HFFc6 (cell line): Measurements from ENCODE around the gene VIPR2. TPM values are rescaled to one million over a fixed set of nuclear protein-coding genes. Genes with fewer than 3 reads are reported as not detected.
"Not testable (repeated sequence)": the region's sequence is repeated elsewhere in the genome, so short reads cannot be mapped to it uniquely, and the experiment has no call there.

Experiments
- DNase-seq: peaks from one replicate; pipeline ENCODE4 v3.0.0-alpha.2; 2018
- H3K27ac Mint-ChIP-seq: 2 replicates; pipeline ENCODE4 v1.8.0; 2020; ENCODE audit warnings: mild to moderate bottlenecking, mixed read lengths
- H3K27me3 Mint-ChIP-seq: 2 replicates; pipeline ENCODE4 v1.8.0; 2021; ENCODE audit warnings: mild to moderate bottlenecking, moderate library complexity, mixed read lengths; ENCODE audit not compliant: insufficient read depth
- H3K36me3 Mint-ChIP-seq: 2 replicates; pipeline ENCODE4 v1.8.0; 2021; ENCODE audit warnings: low read depth, mixed read lengths
- H3K4me1 Mint-ChIP-seq: 2 replicates; pipeline ENCODE4 v1.8.0; 2020; ENCODE audit warnings: low read depth, mixed read lengths
- H3K4me3 Mint-ChIP-seq: 2 replicates; pipeline ENCODE4 v1.8.0; 2020; ENCODE audit warnings: mild to moderate bottlenecking, moderate library complexity, mixed read lengths
- H3K9me3 Mint-ChIP-seq: 2 replicates; pipeline ENCODE4 v1.8.0; 2020; ENCODE audit warnings: mild to moderate bottlenecking, mixed read lengths
- total RNA-seq, 6 experiments: library from RNA; stranded (reverse); fragmentation: NEBNext Ultra II Directional; extraction: Animal tissue kit (Norgen Biotek cat#: 25700); gene quantifications; 2 replicates in 1 of 6; 3 replicates in 5 of 6; pipeline ENCODE4 v1.2.3, GENCODE V29; 2021
- TF ChIP-seq, protein P1 (sequence below): fragments of 200-600 bp; sonication (generic); IDR thresholded peaks from 2 replicates; pipeline ENCODE4 v1.5.0; 2021; ENCODE audit warnings: antibody characterized with exemption, mild to moderate bottlenecking

VIPR2 gene
- total RNA-seq, 6 experiments from 2014 or later: not detected

DNA sequence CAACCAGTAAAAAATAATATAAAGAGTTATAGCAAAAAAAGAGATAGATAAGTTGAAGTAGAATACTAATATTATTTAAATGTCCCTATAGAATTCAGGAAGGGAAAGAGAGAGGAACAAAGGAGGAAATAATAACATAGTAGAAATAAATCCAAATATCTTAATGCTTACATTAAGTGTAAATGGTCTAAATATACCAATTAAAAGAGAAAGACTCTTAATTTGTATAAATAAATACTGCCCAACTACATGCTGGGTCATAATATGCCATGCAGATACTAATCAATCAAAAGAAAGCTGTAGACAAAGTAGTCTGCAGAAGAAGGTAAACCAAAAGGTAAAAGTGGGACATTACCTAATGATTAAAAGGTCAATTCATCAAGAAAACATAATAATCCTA lies 43.3 kb upstream of the VIPR2 start:
- Mint-ChIP-seq H3K27ac (no peak overlapping the region), H3K9me3 (peaks cover 57% of the 10 kb centered on the region), H3K36me3 (no peaks in the 10 kb centered on the region), H3K27me3 (no peaks in the 10 kb centered on the region), H3K4me1 (no peaks in the 10 kb centered on the region), H3K4me3 (no peak overlapping the region)
- TF ChIP-seq, protein P1, sequence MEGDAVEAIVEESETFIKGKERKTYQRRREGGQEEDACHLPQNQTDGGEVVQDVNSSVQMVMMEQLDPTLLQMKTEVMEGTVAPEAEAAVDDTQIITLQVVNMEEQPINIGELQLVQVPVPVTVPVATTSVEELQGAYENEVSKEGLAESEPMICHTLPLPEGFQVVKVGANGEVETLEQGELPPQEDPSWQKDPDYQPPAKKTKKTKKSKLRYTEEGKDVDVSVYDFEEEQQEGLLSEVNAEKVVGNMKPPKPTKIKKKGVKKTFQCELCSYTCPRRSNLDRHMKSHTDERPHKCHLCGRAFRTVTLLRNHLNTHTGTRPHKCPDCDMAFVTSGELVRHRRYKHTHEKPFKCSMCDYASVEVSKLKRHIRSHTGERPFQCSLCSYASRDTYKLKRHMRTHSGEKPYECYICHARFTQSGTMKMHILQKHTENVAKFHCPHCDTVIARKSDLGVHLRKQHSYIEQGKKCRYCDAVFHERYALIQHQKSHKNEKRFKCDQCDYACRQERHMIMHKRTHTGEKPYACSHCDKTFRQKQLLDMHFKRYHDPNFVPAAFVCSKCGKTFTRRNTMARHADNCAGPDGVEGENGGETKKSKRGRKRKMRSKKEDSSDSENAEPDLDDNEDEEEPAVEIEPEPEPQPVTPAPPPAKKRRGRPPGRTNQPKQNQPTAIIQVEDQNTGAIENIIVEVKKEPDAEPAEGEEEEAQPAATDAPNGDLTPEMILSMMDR: no peak
- no peak for DNase-seq

DNA sequence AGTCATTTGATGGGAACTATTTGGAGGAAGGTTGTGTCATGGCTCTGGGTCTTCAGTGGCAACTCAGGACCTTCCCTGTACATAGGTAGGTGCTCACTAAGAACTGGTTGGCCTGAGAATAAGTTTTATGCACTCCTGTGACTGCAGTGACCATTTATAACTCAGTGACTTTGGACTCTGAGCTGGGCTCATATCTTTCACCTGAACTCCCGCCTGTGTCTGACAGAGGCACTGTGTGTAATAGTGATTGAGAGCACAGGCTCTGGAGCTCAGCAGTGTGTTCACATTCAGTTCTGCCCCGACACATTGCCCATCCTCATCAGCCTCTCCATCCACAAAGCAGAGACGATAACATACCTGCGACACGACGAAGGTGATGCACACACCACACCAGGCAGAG lies 34.6 kb upstream of the VIPR2 start:
- H3K27me3 Mint-ChIP-seq: peaks cover 1% of the 10 kb centered on the region; the same call in 1 of the 2 replicates
- H3K36me3 Mint-ChIP-seq: peaks cover 16% of the 10 kb centered on the region; the same call in 1 of the 2 replicates
- DNase-seq: no peak
- no peak overlapping the region for H3K27ac Mint-ChIP-seq
- peaks cover 52% of the 10 kb centered on the region for H3K9me3 Mint-ChIP-seq
- TF ChIP-seq, protein P1: no peak
- H3K4me3 Mint-ChIP-seq: no peak overlapping the region
- H3K4me1 Mint-ChIP-seq: no peaks in the 10 kb centered on the region

DNA sequence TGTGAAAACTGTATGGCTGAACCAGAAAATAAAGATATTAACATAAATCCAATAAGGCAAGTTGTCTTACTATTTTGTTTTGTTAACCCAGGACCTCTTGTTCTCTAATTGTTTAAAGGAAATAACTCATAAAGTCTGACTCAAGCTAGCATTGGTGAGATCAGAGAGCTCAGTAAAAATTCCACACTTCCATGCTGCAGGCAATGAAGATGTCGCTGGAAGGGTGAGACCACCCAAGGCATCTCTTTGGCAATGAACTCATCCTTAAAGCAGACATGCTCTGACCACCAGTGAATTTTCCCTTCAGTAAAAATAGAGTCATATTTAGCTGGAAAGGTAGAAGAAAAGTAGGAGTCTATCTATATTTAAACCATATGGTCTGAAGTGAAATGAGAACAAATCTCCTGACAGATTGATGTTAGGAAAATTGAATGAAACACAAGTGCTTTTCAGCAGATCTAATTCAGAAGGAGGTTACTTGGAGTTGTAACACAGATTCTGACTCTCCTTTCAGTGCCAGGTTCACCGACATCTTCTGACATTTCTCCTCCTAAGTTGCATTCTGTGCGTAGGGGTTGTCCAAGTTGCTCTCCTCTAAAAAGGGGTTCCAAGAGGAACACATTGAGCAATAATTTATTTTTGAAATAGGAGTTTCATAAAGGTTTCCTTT lies 32.8 kb upstream of the VIPR2 start:
- Mint-ChIP-seq H3K27me3 (peaks cover 1% of the 10 kb centered on the region; the same call in 1 of the 2 replicates), H3K27ac (no peak overlapping the region), H3K36me3 (peaks cover 17% of the 10 kb centered on the region), H3K4me3 (no peak overlapping the region), H3K4me1 (no peaks in the 10 kb centered on the region), H3K9me3 (peaks cover 59% of the 10 kb centered on the region)
- DNase-seq: no peak
- TF ChIP-seq, protein P1: no peak

DNA sequence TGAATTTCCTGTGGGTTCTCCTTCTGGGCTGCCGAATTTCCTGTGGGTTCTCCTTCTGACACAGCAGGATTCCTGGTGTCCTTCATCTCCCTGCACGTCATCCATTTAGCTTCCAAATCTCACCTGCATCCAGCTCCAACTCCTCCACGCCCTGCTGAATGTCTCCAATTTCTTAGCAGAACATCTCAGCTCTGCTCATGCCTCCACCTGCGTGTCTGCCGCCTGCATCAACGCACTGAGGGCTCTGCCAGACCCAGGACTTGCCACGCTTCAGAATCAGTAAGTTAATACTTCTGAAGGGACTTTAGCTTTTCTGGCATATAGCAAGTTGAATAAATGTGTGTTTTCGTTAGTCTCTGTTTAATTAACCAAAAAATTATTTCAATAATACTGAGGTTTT lies 31.1 kb upstream of the VIPR2 start:
- H3K27ac Mint-ChIP-seq: no peak overlapping the region
- no peak for DNase-seq
- H3K9me3 Mint-ChIP-seq: peaks cover 61% of the 10 kb centered on the region
- peaks cover 17% of the 10 kb centered on the region for H3K36me3 Mint-ChIP-seq
- TF ChIP-seq, protein P1: no peak
- H3K4me3 Mint-ChIP-seq: no peak overlapping the region
- peaks cover 1% of the 10 kb centered on the region; the same call in 1 of the 2 replicates for H3K27me3 Mint-ChIP-seq
- no peaks in the 10 kb centered on the region for H3K4me1 Mint-ChIP-seq

DNA sequence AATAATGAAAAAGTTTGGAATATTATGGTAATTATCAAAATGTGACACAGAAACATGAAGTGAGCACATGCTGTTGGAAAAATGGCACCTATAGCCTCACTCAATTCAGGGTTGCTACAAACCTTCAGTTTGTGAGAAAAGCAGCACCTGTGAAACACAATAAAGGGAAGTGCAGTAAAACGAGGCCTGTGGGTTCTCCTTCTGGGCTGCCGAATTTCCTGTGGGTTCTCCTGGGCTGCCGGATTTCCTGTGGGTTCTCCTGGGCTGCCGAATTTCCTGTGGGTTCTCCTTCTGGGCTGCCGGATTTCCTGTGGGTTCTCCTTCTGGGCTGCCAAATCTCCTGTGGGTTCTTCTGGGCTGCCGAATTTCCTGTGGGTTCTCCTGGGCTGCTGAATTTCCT lies 30.4 kb upstream of the VIPR2 start:
- H3K36me3 Mint-ChIP-seq: peaks cover 22% of the 10 kb centered on the region
- not testable (repeated sequence) for DNase-seq, H3K4me3 Mint-ChIP-seq, H3K27ac Mint-ChIP-seq, H3K4me1 Mint-ChIP-seq, H3K27me3 Mint-ChIP-seq
- H3K9me3 Mint-ChIP-seq: peaks cover 61% of the 10 kb centered on the region

DNA sequence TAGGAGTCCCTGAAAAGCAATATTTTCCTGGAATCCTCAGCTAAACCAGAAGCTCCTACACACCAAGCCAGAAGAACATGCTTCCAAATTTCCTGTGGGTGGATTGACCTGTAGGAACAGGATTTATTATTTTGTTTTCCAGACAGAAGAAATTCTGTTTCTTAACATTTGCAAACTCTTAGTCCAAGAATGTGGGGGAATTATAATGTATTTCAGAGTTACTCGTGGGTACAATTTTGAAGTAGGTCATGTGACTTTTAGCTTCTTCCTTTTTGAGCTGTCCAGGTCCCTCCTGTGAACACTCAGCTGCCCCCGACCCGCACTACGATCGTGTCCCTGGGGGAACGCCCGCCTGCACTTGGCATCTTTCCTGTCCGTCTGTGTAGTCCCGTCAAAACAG lies 27.7 kb upstream of the VIPR2 start:
- H3K27me3 Mint-ChIP-seq: no peaks in the 10 kb centered on the region
- TF ChIP-seq, protein P1: no peak
- no peak overlapping the region for H3K27ac Mint-ChIP-seq
- H3K9me3 Mint-ChIP-seq: peaks cover 62% of the 10 kb centered on the region
- peaks cover 13% of the 10 kb centered on the region for H3K36me3 Mint-ChIP-seq
- no peaks in the 10 kb centered on the region for H3K4me1 Mint-ChIP-seq
- H3K4me3 Mint-ChIP-seq: no peak overlapping the region
- no peak for DNase-seq
